ENCODE results near the gene ASB16. TPM values are rescaled to one million over a fixed set of nuclear protein-coding genes. Genes with fewer than 3 reads are reported as not detected.

The ASB16 gene
- total RNA-seq, 4 donors from 2014 or later, result 0.57 TPM; not detected in 3

GRCh38 chr17:44210342-44211192 is 40.1 kb downstream of the ASB16 start:
- DNase-seq, result peak; percentile 92 to 96 (median 93)
- Histone ChIP-seq H3K27me3 (no peaks in the 10 kb centered on the region), H3K27ac (peak overlapping the region; percentile 13 to 68 (median 39)), H3K4me3 (peak overlapping the region in 1 of 4 donors; percentile 16), H3K9me3 (no peaks in the 10 kb centered on the region), H3K4me1 (peaks cover 0 to 31% (median 14%) of the 10 kb centered on the region in 4 donors), H3K36me3 (peaks cover 0 to 71% (median 0%) of the 10 kb centered on the region in 3 donors)
- TF ChIP-seq POLR2A (IDR thresholded peaks at IDR 0.05) (peak in 1 of 2 donors; percentile 15), CTCF (IDR thresholded peaks at IDR 0.05) (peak; percentile 100)

- Histone ChIP-seq H3K9me3 (no peaks in the 10 kb centered on the region), H3K36me3 (peaks cover 0 to 79% (median 0%) of the 10 kb centered on the region in 3 donors), H3K27ac (peak overlapping the region in 1 of 4 donors; percentile 68), H3K4me1 (peaks cover 0 to 39% (median 21%) of the 10 kb centered on the region in 4 donors), H3K27me3 (no peaks in the 10 kb centered on the region), H3K4me3 (no peak overlapping the region)
- no peak for DNase-seq
- no peak for TF ChIP-seq POLR2A (IDR thresholded peaks at IDR 0.05)
- TF ChIP-seq CTCF (IDR thresholded peaks at IDR 0.05), result no peak
Measured at GRCh38 chr17:44211281-44212265, 41.1 kb downstream of the ASB16 start.

GRCh38 chr17:44212507-44213402 is 42.3 kb downstream of the ASB16 start:
- no peak for DNase-seq
- Histone ChIP-seq H3K27ac (peak overlapping the region in 1 of 4 donors; percentile 42), H3K4me3 (no peak overlapping the region), H3K9me3 (no peaks in the 10 kb centered on the region), H3K36me3 (peaks cover 0 to 75% (median 0%) of the 10 kb centered on the region in 3 donors), H3K4me1 (peaks cover 0 to 44% (median 32%) of the 10 kb centered on the region in 4 donors), H3K27me3 (no peaks in the 10 kb centered on the region)
- TF ChIP-seq POLR2A (IDR thresholded peaks at IDR 0.05) (no peak), CTCF (IDR thresholded peaks at IDR 0.05) (no peak)

DNA sequence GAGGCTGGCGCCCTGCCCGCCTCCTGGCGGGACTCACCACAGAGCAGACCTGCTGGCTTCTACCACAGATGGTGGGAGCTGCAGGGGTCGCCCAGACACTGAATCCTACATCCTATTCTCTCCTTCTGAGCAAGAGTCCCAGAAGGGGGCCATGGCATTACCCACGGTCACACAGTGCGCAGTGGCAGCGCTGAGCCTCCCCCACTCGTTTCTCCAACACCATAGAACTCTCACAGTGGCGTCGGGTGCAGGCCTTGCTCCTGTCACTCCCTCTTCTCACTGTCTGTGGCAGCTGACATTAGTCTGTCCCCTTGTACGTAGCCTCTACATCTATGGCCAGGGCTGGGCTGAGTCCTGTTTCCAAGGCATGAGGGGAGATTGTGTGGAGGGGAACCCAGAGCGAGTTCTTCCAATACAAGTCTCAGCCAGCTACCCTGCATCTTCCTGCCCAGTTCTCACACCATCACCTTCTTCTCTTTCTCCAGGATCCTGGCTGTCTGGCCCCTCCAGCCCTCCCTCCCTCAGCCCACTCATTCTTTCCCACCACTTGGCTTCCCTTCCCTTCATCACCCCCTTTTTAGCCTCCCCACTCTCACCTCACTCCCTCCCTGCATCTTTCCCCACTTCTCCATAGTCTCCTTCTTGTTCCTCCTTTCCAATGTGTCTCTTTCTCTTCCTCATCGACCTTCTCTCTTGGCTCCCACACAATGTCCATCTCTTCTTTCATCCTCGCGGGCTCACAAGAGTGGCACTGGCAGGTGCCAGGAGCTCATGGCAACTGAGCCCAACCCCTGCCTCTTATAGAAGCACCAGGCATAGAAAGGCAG is 43.1 kb downstream of the ASB16 start:
- no peak for DNase-seq
- Histone ChIP-seq H3K9me3 (no peaks in the 10 kb centered on the region), H3K4me1 (peaks cover 0 to 47% (median 37%) of the 10 kb centered on the region in 4 donors), H3K27ac (peak overlapping the region in 1 of 4 donors; percentile 100), H3K36me3 (peaks cover 0 to 66% (median 0%) of the 10 kb centered on the region in 3 donors), H3K4me3 (no peak overlapping the region), H3K27me3 (no peaks in the 10 kb centered on the region)
- TF ChIP-seq CTCF (IDR thresholded peaks at IDR 0.05), result no peak
- no peak for TF ChIP-seq POLR2A (IDR thresholded peaks at IDR 0.05)

All from Peyer's patch (tissue), 4 donors.